Measurements from ENCODE around the gene ZNF230.

Gene ZNF230

DNA sequence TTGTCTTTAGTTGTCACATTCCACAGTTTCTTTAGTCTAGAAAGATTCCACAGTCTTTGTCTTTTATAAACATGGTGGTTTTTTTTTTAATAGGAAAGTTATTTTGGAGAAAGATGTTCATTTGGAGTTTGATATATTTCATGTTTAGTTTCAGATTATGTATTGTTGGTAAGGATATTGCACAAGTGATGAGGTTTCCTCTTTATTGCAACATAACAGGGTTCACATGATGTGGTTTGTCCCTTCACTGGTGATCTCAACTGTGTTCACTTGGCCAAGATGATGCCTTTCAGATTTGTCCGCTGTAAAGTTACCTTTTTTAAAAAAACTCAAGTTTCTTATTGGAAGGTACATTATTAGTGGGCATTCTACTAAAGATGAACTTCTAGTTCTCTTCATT, 3.2 kb downstream of the ZNF230 start:
- DNase-seq (ENCODE audit: low spot score), result no peak
- Histone ChIP-seq H3K27ac (no peak overlapping the region), H3K4me3 (no peak overlapping the region)
- TF ChIP-seq, protein P1, sequence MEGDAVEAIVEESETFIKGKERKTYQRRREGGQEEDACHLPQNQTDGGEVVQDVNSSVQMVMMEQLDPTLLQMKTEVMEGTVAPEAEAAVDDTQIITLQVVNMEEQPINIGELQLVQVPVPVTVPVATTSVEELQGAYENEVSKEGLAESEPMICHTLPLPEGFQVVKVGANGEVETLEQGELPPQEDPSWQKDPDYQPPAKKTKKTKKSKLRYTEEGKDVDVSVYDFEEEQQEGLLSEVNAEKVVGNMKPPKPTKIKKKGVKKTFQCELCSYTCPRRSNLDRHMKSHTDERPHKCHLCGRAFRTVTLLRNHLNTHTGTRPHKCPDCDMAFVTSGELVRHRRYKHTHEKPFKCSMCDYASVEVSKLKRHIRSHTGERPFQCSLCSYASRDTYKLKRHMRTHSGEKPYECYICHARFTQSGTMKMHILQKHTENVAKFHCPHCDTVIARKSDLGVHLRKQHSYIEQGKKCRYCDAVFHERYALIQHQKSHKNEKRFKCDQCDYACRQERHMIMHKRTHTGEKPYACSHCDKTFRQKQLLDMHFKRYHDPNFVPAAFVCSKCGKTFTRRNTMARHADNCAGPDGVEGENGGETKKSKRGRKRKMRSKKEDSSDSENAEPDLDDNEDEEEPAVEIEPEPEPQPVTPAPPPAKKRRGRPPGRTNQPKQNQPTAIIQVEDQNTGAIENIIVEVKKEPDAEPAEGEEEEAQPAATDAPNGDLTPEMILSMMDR (IDR thresholded peaks at IDR 0.05), result no peak

DNA sequence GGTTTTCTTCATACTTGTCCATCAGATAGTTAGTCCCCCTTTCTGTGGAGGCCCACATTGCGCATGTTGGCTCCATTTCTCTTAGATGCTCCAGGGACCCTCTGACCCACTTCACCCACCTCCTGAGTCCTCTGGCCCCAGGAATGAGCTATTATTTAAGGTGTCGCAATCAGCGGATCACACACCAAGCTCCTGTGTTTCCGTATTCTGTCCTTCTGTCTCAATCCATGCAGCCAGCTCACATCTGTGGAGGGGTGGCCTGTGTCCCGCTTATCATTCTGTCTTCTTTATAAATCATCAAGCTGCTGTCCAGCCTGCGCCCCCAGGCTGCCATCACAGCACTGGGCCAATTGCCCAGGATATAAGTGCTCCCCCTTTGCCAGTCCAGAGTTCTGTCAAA, 4.7 kb downstream of the ZNF230 start:
- Histone ChIP-seq H3K27ac (no peak overlapping the region), H3K4me3 (no peak overlapping the region)
- TF ChIP-seq, protein P1 (IDR thresholded peaks at IDR 0.05), result no peak
- no peak for DNase-seq (ENCODE audit: low spot score)

DNA sequence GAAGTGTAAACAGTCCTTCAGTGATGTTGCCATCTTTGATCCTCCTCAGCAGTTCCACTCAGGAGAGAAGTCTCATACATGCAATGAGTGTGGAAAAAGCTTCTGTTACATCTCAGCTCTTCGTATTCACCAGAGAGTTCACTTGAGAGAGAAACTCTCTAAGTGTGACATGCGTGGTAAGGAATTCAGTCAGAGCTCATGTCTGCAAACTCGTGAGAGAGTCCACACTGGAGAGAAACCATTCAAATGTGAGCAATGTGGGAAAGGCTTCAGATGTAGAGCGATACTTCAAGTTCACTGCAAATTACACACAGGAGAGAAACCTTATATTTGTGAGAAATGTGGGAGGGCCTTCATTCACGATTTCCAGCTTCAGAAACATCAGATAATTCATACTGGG, 7.7 kb downstream of the ZNF230 start:
- Histone ChIP-seq H3K4me3 (peak overlapping the region; percentile 30), H3K27ac (no peak overlapping the region)
- TF ChIP-seq, protein P1 (IDR thresholded peaks at IDR 0.05), result no peak
- no peak for DNase-seq (ENCODE audit: low spot score)

DNA sequence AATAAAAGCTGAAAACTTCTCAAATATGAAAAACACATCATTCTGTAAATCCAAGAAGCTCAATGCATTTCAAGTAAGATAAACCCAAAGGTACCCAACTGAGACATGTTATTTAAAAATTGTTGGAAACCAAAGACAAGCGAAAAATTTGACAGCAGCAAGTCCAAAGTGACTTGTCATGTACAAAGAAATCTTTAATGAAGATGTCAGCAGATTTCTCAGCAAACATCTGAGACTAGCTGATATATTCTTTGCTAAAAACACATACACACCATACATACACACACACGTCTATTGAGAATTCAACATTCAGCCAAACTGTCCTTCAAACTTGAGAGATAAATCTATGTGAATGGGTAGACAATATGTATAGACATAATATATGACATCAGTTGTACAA, 16.7 kb downstream of the ZNF230 start:
- no peak for DNase-seq (ENCODE audit: low spot score)
- Histone ChIP-seq H3K4me3 (no peak overlapping the region), H3K27ac (no peak overlapping the region)
- TF ChIP-seq, protein P1 (IDR thresholded peaks at IDR 0.05), result no peak

DNA sequence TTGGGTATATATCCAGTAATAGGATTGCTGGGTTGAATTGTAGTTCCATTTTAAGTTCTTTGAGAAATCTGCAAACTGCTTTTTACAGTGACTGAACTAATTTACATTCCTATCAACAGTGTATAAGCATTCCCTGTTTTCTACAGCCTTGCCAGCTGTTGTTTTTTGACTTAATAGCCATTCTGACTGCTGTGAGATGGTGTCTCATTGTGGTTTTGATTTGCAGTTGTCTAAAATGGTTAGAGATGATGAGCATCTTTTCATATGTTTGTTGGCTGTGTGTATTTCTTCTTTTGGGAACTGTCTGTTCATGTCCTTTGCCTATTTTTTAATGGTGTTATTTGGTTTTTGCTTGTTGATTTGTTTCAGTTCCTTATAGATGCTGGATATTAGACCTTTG, 18.5 kb downstream of the ZNF230 start:
- H3K4me3 ChIP-seq, result no peak overlapping the region
- TF ChIP-seq, protein P1 (IDR thresholded peaks at IDR 0.05), result no peak
- H3K27ac ChIP-seq, result no peak overlapping the region
- no peak for DNase-seq (ENCODE audit: low spot score)

DNA sequence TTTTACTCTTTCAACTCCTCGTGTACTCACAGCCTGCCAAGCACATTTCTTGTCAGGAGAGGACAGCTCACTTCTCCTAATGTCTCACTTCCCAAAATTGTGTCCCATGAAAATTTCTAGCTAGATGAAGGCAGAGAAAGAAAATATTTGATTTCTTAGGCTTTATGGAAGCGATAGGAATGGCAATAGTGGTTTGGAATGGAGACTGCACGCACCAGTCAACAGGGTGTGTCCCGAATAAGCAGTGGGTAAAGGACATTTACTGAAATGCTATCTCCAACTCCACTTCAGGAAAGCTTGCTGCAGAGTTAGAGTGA, 22.1 kb downstream of the ZNF230 start:
- TF ChIP-seq, protein P1 (IDR thresholded peaks at IDR 0.05), result no peak
- no peak for DNase-seq (ENCODE audit: low spot score)
- peak overlapping the region; percentile 82 for H3K4me3 ChIP-seq
- H3K27ac ChIP-seq, result peak overlapping the region in 1 of 2 donors; percentile 44

DNA sequence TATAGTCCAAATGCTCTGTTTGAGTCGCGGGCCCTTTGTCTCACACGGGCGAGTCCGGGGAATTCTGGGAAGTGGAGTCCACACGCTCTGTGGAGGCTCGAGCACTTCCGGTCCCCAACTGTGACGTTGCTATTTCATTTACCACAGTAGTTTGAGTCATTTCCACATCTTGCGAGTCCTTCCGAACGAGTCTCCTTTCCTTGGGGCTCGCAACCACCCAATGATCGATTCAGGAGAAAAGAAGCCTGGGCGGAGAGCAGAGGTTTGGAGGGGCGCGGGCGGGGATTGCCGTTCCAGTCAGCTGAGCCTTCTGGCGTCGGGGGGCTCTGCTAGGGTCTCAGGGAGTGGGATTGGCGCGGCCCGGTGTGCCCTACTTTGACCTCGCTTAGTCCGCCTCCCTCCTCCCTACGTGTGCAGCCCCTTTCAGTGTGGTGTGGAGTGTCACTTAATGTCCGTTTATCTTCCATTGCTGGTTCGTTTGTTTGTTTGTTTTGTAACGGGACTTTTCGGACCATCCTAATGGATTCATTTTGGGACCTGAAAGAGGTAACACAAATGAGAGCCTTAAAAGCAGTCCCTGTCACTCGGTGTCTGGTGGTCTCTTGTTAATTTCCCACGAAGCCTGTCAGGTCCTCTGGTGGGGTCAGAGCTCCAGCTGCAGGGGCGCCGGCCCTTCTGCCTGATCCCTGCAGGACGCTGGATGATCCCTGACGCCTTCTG, 22.6 kb downstream of the ZNF230 start, which contains the start of gene ZNF222:
Gene ZNF222 (plus strand): TSS at position 163 of the 720 bp plus-strand sequence. CDS start 58 bp downstream, at position 221.
- H3K4me3 ChIP-seq, result peak within 1 kb of the TSS; percentile 82
- H3K27ac ChIP-seq, result peak within 1 kb of the TSS in 1 of 2 donors; percentile 44
- TF ChIP-seq, protein P1 (IDR thresholded peaks at IDR 0.05), result no peak
- DNase-seq (ENCODE audit: low spot score), result peak; percentile 84
